Activated T-helper 1 cell treated with Interleukin-2 at 50 U/mL for 16 hours (primary cell): ENCODE results near the gene FGR.
A peak's percentile ranks its signal among the peaks of the same experiment; 100 is the strongest.
"Not testable (repeated sequence)": the region's sequence is repeated elsewhere in the genome, so short reads cannot be mapped to it uniquely, and the experiment has no call there.

Experiments
- DNase-seq: peaks from one replicate; pipeline ENCODE4 v3.0.0-alpha.2; 2020; ENCODE audit warnings: low read depth

The FGR gene

GRCh38 chr1:27659497-27660299 is 24.7 kb upstream of the FGR start:
- peak; percentile 79 for DNase-seq

- DNase-seq, result no peak
Observed at GRCh38 chr1:27658951-27659496, 24.0 kb upstream of the FGR start.

- DNase-seq, result no peak
Observed at GRCh38 chr1:27656157-27656893, 21.3 kb upstream of the FGR start.

- DNase-seq, result no peak
Observed at GRCh38 chr1:27655151-27655937, 20.4 kb upstream of the FGR start.

- DNase-seq, result no peak
Observed at GRCh38 chr1:27652111-27652864, 17.3 kb upstream of the FGR start.

DNA sequence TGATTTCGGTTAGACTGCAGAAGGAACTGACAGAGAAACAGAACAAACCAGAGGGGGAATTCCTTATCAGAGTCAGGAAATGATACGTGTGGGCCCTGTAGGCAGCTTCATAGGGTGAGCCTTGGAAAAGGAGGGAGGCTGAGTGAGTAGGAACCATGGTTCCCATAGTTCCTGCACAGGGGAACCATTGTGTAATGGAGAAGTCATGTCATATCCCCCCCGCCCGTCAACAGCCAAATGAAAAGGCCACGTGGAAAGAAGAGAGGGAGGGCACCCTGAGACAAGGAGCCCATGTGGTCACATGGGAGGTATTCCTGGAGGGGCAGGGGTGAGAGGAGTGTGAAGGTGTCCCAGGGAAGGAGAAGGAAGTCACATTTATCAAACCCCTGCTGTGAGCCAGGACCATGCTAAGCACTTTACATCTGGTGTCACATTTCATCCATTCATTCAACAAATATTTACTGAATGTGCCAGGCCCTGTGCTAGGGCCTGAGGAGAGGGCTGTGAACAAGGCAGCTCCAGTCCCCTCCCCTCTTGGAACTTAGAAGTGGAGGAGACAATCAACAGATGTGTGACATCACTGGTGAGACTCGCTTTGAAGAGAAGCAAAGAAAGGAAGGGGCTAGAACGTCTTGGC is 15.7 kb upstream of the FGR start:
- DNase-seq, result no peak

- DNase-seq, result no peak
Observed at GRCh38 chr1:27650171-27650538, 15.2 kb upstream of the FGR start.

- no peak for DNase-seq
Observed at GRCh38 chr1:27649306-27649635, 14.3 kb upstream of the FGR start.

DNA sequence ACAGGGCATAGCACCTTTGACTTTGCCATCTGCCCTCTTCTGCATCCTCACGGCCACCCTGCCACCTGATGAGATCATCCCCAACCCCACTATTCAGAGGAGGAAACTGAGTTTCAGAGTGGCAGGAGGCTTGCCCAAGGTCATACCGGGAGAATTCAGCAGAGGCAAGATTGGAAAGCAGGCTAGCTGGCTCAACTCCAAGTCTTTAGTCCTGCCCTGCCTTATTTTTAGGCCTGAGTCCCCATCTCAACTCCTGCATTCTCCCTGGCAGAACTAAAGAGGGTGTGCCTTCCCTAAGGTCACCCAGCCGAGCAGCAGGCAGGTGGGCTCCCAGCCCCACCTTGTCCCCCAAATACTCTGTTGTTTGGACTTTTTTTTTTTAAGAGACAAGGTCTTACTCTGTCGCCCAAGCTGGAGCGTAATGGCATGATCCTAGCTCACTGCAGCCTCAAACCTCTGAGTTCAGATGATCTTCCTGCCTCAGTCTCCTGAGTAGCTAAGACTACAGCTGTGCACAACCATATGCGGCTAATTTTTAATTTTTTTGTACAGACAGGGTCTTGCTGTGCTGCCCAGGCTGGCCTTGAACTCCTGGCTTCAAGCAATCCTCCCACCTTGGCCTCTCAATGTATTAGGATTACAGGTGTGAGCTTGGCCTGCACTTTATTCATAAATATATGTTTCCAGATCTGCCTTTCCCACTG is 13.8 kb upstream of the FGR start:
- DNase-seq, result no peak

DNA sequence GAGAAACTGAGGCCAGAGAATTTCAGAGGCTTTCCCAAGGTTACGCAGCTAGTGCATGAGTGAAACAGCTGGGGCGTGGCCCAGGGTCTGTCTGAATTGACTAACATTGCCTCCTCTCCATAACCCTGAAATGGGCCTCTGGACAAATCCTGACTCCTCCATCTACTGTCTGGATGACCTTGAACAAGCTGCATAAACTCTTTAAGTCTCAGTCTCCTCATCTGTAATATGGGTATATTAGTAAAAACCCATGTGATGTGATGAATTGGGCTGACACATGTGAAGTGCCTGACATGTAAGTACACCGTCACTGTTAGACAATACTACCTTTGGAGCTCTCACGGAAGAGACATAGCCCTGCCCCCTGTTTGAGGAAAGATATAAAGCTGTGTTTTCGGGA is 12.3 kb upstream of the FGR start:
- no peak for DNase-seq

- DNase-seq, result no peak
Observed at GRCh38 chr1:27646676-27647075, 11.7 kb upstream of the FGR start.

- DNase-seq, result no peak
Observed at GRCh38 chr1:27645071-27645415, 10.1 kb upstream of the FGR start.

GRCh38 chr1:27644369-27645070 is 9.5 kb upstream of the FGR start:
- DNase-seq, result no peak

DNA sequence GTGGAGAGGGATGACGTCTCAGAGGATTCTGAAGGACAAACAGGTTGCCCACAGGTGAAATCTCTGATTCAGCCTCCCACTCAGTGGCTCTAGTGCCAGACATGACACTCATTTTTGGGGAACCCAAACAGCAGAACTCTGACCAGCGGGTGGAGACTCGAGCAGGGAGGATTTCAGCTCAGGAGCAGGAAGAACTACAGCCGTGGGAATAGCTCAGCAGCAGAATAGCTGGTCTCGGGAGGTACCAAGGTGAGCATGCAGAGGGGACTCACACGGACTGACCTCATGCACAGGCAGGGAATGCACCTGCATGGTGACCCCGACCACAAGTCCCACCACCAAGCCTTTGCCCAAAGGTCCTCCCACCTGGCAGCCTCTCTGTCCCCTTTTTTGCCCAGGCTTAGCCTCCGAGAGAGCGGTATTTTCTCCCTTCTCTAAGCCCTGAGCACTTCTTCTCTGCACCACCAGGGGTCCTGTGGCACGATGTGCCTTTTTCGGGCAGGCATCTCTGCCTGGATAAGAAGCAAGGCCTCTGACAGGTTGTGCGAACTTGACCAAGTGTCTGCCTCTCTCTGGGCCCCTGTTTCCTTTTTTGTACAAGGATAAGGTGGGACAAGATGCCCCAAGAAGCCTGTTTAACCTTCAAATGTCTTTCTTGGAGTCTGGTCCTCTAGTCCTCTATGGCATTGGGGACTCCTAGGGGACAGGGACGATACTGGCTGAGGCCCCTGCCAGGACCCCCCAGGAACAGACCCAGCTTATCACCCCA is 8.8 kb upstream of the FGR start:
- peak; percentile 55 for DNase-seq

DNA sequence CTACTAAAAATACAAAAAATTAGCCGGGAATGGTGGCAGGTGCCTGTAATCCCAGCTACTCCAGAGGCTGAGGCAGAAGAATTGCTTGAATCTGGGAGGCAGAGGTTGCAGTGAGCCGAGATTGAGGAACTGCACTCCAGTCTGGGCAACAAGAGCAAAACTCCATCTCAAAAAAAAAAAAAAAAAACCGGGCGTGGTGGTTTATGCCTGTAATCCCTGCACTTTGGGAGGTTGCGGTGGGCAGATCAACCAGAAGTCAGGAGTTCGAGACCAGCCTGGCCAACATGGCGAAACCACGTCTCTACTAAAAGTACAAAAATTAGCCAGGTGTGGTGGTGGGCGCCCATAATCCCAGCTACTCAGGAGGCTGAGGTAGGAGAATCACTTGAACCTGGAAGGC is 5.5 kb upstream of the FGR start:
- not testable (repeated sequence) for DNase-seq

GRCh38 chr1:27638805-27639204 is 3.8 kb upstream of the FGR start:
- DNase-seq, result no peak

DNA sequence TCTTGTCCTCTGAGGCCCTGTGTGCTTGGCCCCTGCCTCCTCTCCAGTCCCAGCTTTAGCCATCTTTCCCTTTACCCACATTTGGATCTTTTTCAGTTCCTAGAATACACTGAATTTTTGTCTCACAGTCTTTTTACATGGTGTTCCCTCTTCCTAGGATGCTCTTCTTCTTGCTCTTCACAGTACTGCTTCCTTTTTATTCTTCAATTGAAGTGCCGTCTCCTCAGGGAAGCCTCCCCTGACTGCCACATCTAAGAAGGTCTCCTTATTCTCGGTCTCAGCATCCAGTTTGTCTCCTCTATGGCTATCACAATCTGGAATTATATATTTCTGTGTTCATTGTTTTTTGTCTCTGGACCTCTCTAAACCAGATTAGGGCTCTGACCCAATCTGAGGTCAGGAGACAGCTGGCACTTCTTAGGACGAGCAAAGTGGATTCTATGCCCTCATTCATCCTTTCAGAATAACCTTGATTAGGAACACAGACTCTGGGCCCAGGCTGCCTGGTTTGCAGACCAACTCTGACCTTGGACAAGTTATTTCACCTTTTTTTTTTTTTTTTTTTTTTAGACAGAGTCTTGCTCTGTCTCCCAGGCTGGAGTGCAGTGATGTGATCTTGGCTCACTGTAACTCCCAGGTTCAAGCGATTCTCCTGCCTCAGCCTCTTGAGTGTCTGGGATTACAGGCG is 3.2 kb upstream of the FGR start:
- no peak for DNase-seq

GRCh38 chr1:27635396-27636142 is 584 bp upstream of the FGR start:
- no peak for DNase-seq
